ENCODE results near the gene RNF187.

DNA sequence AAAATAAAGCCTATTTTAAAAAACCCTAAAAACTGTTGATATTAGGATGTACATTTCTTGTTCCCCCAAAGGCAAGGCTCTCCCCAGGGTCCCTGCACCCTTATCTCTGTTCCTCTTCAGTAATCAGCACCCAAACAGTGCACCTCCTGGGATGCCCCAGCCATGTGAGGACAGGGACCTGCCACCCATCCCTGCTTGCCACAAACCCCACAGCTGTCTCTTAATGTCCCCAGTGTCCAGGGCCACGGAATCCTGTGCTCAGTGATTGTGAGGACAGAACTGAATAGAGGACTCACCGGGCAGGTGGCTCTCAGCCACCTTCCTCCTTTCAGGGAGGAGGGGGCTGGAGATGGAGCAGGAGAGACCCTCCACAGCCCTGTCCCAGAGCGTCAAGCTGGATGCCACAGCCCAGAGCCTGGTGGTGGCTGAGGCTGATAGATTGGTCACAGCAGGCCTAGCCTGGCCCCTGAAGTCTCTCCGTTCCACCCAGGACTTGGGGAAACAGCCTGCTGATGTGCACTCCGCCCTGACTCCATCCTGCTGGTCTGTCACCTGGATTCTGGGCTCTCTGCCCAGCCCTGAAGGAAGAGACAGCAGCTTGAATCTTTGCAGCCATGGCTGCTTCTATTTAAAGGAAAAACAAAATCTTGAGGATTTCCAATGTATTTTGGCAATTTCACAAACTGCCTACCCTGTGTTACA is 23.1 kb downstream of the RNF187 start:
- TF ChIP-seq, protein P1, sequence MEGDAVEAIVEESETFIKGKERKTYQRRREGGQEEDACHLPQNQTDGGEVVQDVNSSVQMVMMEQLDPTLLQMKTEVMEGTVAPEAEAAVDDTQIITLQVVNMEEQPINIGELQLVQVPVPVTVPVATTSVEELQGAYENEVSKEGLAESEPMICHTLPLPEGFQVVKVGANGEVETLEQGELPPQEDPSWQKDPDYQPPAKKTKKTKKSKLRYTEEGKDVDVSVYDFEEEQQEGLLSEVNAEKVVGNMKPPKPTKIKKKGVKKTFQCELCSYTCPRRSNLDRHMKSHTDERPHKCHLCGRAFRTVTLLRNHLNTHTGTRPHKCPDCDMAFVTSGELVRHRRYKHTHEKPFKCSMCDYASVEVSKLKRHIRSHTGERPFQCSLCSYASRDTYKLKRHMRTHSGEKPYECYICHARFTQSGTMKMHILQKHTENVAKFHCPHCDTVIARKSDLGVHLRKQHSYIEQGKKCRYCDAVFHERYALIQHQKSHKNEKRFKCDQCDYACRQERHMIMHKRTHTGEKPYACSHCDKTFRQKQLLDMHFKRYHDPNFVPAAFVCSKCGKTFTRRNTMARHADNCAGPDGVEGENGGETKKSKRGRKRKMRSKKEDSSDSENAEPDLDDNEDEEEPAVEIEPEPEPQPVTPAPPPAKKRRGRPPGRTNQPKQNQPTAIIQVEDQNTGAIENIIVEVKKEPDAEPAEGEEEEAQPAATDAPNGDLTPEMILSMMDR (IDR thresholded peaks at IDR 0.05; ENCODE audit: insufficient read depth, low read depth, low read length) = no peak
- no peak for TF ChIP-seq EZH2 (IDR thresholded peaks at IDR 0.05; ENCODE audit: insufficient read depth, low read length)

Measured in astrocyte (in vitro differentiated cells and primary cell).